OCI-M1 (cell line): ENCODE results near the gene CDC20.
"Not testable (repeated sequence)": the region's sequence is repeated elsewhere in the genome, so short reads cannot be mapped to it uniquely, and the experiment has no call there.

Experiments
- DNase-seq: peaks from one replicate; lab custom pipeline; 2025; lab: John Stamatoyannopoulos, UW

CDC20 gene

DNA sequence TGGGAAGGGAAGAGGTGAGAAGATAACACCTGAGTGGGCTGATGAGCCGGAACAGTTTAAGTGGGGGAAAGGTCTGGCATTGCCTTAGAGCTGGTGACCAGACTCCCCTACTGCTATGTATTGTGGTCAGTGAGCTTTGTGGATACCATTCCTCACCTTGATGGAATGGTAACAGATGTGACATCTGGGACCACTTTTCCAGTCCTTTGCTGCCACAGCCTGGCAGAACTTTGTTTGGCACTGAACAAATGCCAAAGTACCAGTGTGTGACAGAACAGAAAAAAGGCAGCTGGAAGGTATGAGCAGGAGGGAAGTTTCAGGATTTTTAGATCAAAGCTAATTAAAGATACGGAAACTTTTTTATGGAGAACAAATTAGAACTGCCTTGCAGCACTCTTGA, 24.7 kb downstream of the CDC20 start:
- no peak for DNase-seq

- DNase-seq = no peak
These were observed 27.9 kb downstream of the CDC20 start for GRCh38 chr1:43386676-43387075.

- no peak for DNase-seq
These were observed 29.3 kb downstream of the CDC20 start for GRCh38 chr1:43387976-43388599.

DNA sequence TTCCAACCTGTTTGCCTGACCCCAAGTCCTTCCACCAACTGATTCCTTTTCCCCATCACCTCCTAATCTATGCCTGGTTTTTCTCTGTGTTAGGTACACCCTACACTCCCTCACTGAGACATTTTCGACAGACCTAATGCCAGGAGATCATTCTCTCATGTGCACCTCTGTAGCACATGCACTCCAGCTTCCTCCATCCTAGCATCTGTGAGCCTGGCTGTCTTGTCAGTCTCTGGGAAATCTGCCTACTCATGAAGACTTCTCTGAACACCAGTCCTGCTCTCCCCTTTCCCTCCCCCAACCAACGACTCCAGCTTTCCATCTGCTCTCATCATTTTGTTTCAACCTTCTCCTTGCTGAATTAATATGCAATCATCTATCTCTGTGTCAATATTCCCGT, 29.8 kb downstream of the CDC20 start:
- peak; percentile 11 for DNase-seq

GRCh38 chr1:43389326-43390313, 30.8 kb downstream of the CDC20 start, which contains the start of the genes MED8 and SZT2:
Gene MED8, minus strand, starts transcription at chr1:43389800. Its CDS starts 36 bp downstream, at chr1:43389764.
Gene SZT2, plus strand, starts transcription at chr1:43389899. Its CDS starts 70 bp downstream, at chr1:43389969.
- DNase-seq = peak; percentile 98

GRCh38 chr1:43392702-43393101, 33.9 kb downstream of the CDC20 start:
- DNase-seq = no peak

- no peak for DNase-seq
These were observed 36.7 kb downstream of the CDC20 start for GRCh38 chr1:43395523-43395922.

DNA sequence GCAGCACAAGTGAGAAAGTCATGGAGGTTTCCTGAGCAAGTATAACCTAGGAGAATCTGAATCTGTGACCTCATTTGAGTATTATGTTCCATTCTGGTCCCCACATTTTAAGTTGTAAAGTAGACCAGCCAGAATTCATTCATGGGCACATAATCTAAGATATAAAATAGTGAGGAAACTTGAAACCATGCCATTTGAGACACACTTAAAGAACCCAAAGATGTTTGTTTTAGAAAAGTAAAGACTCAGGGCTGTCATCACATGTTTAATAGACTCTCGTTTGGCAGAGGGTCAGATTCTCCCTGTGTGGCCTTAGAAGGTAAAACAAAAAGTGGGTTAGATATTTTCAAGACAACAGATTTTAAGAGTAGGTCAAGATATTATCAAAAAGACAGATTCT, 37.3 kb downstream of the CDC20 start:
- DNase-seq = no peak

GRCh38 chr1:43398227-43398626, 39.4 kb downstream of the CDC20 start:
- DNase-seq = no peak

DNA sequence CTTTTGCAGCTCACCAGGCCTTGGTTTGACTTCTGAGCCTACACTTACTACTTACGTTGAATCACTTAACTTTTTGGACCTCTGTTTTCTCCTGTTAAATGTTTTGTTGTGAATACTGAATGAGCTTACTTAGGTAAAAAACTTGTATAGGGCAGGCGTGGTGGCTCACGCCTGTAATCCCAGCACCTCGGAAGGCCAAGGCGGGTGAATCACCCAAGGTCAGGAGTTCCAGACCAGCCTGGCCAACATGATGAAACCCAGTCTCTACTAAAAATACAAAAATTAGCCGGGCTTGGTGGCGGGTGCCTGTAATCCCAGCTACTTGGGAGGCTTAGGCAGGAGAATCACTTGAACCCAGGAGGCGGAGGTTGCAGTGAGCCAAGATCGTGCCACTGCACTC, 41.7 kb downstream of the CDC20 start:
- not testable (repeated sequence) for DNase-seq

- peak; percentile 56 for DNase-seq
These were observed 43.5 kb downstream of the CDC20 start for GRCh38 chr1:43402089-43402865.

DNA sequence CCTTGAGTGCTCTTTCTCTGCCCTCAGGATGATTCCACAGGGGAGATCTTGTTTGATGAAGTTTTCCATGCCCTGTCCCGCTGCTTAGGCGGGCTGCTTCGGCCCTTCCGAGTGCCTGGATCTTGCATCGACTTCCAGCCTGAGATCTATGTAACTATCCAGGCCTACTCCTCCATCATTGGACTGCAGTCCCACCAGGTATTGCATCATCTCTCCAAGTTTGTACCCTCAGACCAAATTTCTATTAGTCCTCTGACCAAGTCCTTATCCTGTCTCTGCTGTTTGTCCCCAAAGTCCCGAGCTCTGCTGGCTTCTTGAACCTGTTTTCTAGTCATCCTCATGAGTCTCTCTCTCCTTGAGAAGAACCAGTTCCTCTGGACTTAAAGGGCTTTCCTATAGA, 45.6 kb downstream of the CDC20 start:
- no peak for DNase-seq

DNA sequence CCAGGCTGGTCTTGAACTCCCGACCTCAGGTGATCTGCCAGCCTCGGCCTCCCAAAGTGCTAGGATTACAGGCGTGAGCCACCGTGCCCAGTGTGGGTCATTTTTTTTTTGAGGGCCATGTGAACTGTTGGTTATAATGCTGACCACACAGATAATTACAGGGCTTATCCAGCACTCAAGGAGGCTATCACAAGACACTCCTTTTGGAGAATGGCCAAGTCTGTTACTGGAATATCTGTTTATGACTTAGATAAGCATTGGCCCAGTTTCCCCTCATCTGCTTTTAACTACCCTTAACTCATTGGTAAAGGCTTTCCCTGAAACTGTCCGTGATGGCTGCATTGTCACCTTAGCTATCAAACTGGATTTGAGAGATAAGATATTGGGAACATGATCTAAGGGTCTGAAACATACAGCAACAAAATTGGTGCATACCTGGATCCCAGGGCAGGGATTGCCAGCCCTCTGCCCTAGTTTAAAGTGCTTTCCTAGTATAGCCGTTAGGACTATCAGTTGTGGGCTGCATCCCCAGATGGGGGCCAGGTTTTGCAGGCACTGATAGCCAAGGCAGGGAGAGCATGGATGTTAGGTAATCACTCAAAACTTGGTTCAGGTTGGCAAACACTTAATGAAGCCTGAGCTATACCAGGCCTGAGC, 46.6 kb downstream of the CDC20 start:
- DNase-seq = peak; percentile 98

- no peak for DNase-seq
These were observed 47.1 kb downstream of the CDC20 start for GRCh38 chr1:43405876-43406234.

- DNase-seq = no peak
These were observed 51.8 kb downstream of the CDC20 start for GRCh38 chr1:43410571-43410970.
